HG02943 (cell line): ENCODE results near the gene FLYWCH2.

Experiments
- ATAC-seq: cut with Tn5 transposase; IDR thresholded peaks from one replicate; pipeline ENCODE4 v1.9.1; 2021; ENCODE audit warnings: mild to moderate bottlenecking, low read depth, moderate library complexity; ENCODE audit not compliant: unreplicated experiment

FLYWCH2 gene

GRCh38 chr16:2874912-2875362 lies 8.1 kb upstream of the FLYWCH2 start:
- no peak for ATAC-seq

- no peak for ATAC-seq
Measured at GRCh38 chr16:2879854-2880508, 3.0 kb upstream of the FLYWCH2 start.

- ATAC-seq: peak; percentile 1
Measured at GRCh38 chr16:2881783-2882649, 999 bp upstream of the FLYWCH2 start.

- ATAC-seq: no peak
Measured at GRCh38 chr16:2883458-2883908, 468 bp downstream of the FLYWCH2 start.

GRCh38 chr16:2884041-2884451 lies 1.0 kb downstream of the FLYWCH2 start:
- ATAC-seq: no peak

GRCh38 chr16:2894231-2894630 lies 11.2 kb downstream of the FLYWCH2 start:
- no peak for ATAC-seq

- no peak for ATAC-seq
Measured at GRCh38 chr16:2895813-2896212, 12.8 kb downstream of the FLYWCH2 start.

- ATAC-seq: no peak
Measured at GRCh38 chr16:2896480-2897010, 13.5 kb downstream of the FLYWCH2 start.

- ATAC-seq: no peak
Measured at GRCh38 chr16:2897110-2897509, 14.1 kb downstream of the FLYWCH2 start.

- no peak for ATAC-seq
Measured at GRCh38 chr16:2898831-2899563, 16.0 kb downstream of the FLYWCH2 start.

- no peak for ATAC-seq
Measured at GRCh38 chr16:2899564-2900072, 16.6 kb downstream of the FLYWCH2 start.

GRCh38 chr16:2900526-2901075 lies 17.6 kb downstream of the FLYWCH2 start:
- no peak for ATAC-seq

GRCh38 chr16:2902337-2903130 lies 19.5 kb downstream of the FLYWCH2 start:
- ATAC-seq: no peak

GRCh38 chr16:2904100-2904921 lies 21.3 kb downstream of the FLYWCH2 start:
- ATAC-seq: peak; percentile 49

GRCh38 chr16:2904922-2905240 lies 21.9 kb downstream of the FLYWCH2 start:
- ATAC-seq: peak; percentile 8

GRCh38 chr16:2905241-2905987 lies 22.4 kb downstream of the FLYWCH2 start:
- peak; percentile 60 for ATAC-seq

- no peak for ATAC-seq
Measured at GRCh38 chr16:2905988-2906387, 23.0 kb downstream of the FLYWCH2 start.
